Hepatocyte (in vitro differentiated cells): Measurements from ENCODE around the gene PWWP2A. TPM values are rescaled to one million over a fixed set of nuclear protein-coding genes. Genes with fewer than 3 reads are reported as not detected.
"Not testable (repeated sequence)": the region's sequence is repeated elsewhere in the genome, so short reads cannot be mapped to it uniquely, and the experiment has no call there.

Source experiments
- DNase-seq: peaks from one replicate; pipeline ENCODE4 v3.0.0-alpha.2; 2016; ENCODE audit warnings: low spot score
- H2AFZ ChIP-seq: fragments of 200-600 bp; sonication (generic); 2 replicates; pipeline ENCODE4 v1.6.0; 2016; ENCODE audit warnings: antibody characterized with exemption, mild to moderate bottlenecking
- H3K27ac ChIP-seq: fragments of 200-600 bp; sonication (generic); 2 replicates; pipeline ENCODE4 v1.5.1; 2016; ENCODE audit warnings: mild to moderate bottlenecking
- H3K27me3 ChIP-seq: fragments of 200-600 bp; sonication (generic); 2 replicates; pipeline ENCODE4 v1.6.1; 2016
- H3K36me3 ChIP-seq: fragments of 200-600 bp; sonication (generic); replicated peaks from 2 replicates; pipeline ENCODE4 v1.5.1; 2016; ENCODE audit warnings: low read depth; ENCODE audit not compliant: insufficient read depth
- H3K4me1 ChIP-seq: fragments of 200-600 bp; sonication (generic); 2 replicates; pipeline ENCODE4 v1.5.1; 2016; ENCODE audit warnings: mild to moderate bottlenecking, moderate library complexity; ENCODE audit not compliant: insufficient read depth
- H3K4me2 ChIP-seq: fragments of 200-600 bp; sonication (generic); 2 replicates; pipeline ENCODE4 v1.6.0; 2016
- H3K4me3 ChIP-seq: fragments of 200-600 bp; sonication (generic); 2 replicates; pipeline ENCODE4 v1.5.1; 2016; ENCODE audit warnings: mild to moderate bottlenecking
- H3K79me2 ChIP-seq: fragments of 200-600 bp; sonication (generic); 2 replicates; pipeline ENCODE4 v1.6.0; 2017; ENCODE audit warnings: mild to moderate bottlenecking
- H3K9me2 ChIP-seq: fragments of 200-600 bp; sonication (generic); replicated peaks from 2 replicates; pipeline ENCODE4 v1.6.0; 2017; ENCODE audit warnings: mild to moderate bottlenecking; ENCODE audit not compliant: insufficient read depth
- H3K9me3 ChIP-seq: fragments of 200-600 bp; sonication (generic); 2 replicates; pipeline ENCODE4 v1.5.1; 2016; ENCODE audit warnings: low read depth, mild to moderate bottlenecking
- H4K20me1 ChIP-seq: fragments of 200-600 bp; sonication (generic); 2 replicates; pipeline ENCODE4 v1.6.0; 2016; ENCODE audit warnings: mild to moderate bottlenecking; ENCODE audit not compliant: insufficient read depth, poor library complexity, severe bottlenecking
- CTCF ChIP-seq: fragments of 200-600 bp; sonication (generic); IDR thresholded peaks from 2 replicates; pipeline ENCODE4 v1.5.1; 2016; ENCODE audit warnings: antibody characterized with exemption, mild to moderate bottlenecking; ENCODE audit not compliant: poor library complexity
- EZH2 ChIP-seq: fragments of 200-600 bp; sonication (generic); IDR thresholded peaks from 2 replicates; pipeline ENCODE4 v1.6.1; 2016; ENCODE audit warnings: antibody characterized with exemption, mild to moderate bottlenecking, borderline replicate concordance
- EZH2phosphoT487 ChIP-seq: fragments of 200-600 bp; sonication (generic); IDR thresholded peaks from one replicate; pipeline ENCODE4 v1.6.1; 2018; ENCODE audit warnings: antibody characterized with exemption, mild to moderate bottlenecking, low read depth, moderate library complexity; ENCODE audit not compliant: unreplicated experiment, severe bottlenecking
- WGBS: methylation state at CpG from one replicate; pipeline ENCODE4 v1.1.6; 2016; ENCODE audit warnings: low lambda C conversion rate; ENCODE audit errors: missing lambda C conversion rate; 5-methylcytosine and 5-hydroxymethylcytosine counted together
- polyA plus RNA-seq: library from polyadenylated mRNA; unstranded; fragments of >200 nt; fragmentation: Nextera tagmentation; extraction: Ambion mirVana; gene quantifications from 2 replicates; pipeline ENCODE4 v1.2.1, GENCODE V29; 2016
- total RNA-seq: library from RNA; depleted of rRNA; stranded (reverse); fragments of >200 nt; gene quantifications from 2 replicates; pipeline ENCODE4 v1.2.3, GENCODE V29; 2014

The PWWP2A gene
- total and polyA plus RNA-seq, 2 experiments from 2014 or later = 18.4 to 26.5 TPM

- no peak for TF ChIP-seq EZH2phosphoT487
- TF ChIP-seq EZH2 = no peak
- TF ChIP-seq CTCF = no peak
- Histone ChIP-seq H3K79me2 (no peaks in the 10 kb centered on the region), H3K4me3 (no peak overlapping the region), H3K36me3 (no peaks in the 10 kb centered on the region), H3K4me1 (no peaks in the 10 kb centered on the region), H3K27me3 (no peaks in the 10 kb centered on the region), H3K9me3 (no peaks in the 10 kb centered on the region), H2AFZ (no peak overlapping the region), H4K20me1 (no peaks in the 10 kb centered on the region), H3K27ac (no peak overlapping the region), H3K4me2 (no peak overlapping the region), H3K9me2 (no peaks in the 10 kb centered on the region)
- WGBS = 91% methylated on average over 3 of the region's 3 CpGs
- no peak for DNase-seq
Observed at GRCh38 chr5:160151017-160151416, 31.8 kb upstream of the PWWP2A start.

DNA sequence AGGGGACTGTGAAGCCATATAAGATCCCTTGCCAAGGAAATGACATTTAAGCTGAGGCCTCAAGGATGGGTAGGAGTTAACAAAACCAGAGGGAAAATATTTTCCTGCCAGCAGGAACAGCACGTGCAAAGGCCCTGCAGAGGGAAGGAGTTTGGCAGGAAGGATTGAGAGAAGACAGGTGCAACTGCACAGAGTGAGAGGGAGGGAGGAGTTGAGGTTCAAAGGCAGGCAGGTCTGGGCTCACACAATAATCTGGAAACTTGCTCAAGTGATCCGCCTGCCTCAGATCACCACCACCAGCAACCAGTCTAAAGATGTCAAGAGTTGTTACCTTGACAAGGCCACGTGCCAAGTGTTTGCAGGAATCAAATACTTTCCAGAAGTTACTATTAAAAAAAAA, 31.1 kb upstream of the PWWP2A start:
- TF ChIP-seq EZH2 = no peak
- no peak for TF ChIP-seq EZH2phosphoT487
- H2AFZ ChIP-seq = no peak overlapping the region
- no peak overlapping the region for H3K4me2 ChIP-seq
- no peaks in the 10 kb centered on the region for H3K9me3 ChIP-seq
- H3K79me2 ChIP-seq = no peaks in the 10 kb centered on the region
- H3K4me1 ChIP-seq = no peaks in the 10 kb centered on the region
- no peaks in the 10 kb centered on the region for H4K20me1 ChIP-seq
- H3K27ac ChIP-seq = no peak overlapping the region
- no peak overlapping the region for H3K4me3 ChIP-seq
- no peak for DNase-seq
- 95% methylated on average over 3 of the region's 3 CpGs for WGBS
- H3K9me2 ChIP-seq = no peaks in the 10 kb centered on the region
- no peaks in the 10 kb centered on the region for H3K27me3 ChIP-seq
- H3K36me3 ChIP-seq = no peaks in the 10 kb centered on the region

DNA sequence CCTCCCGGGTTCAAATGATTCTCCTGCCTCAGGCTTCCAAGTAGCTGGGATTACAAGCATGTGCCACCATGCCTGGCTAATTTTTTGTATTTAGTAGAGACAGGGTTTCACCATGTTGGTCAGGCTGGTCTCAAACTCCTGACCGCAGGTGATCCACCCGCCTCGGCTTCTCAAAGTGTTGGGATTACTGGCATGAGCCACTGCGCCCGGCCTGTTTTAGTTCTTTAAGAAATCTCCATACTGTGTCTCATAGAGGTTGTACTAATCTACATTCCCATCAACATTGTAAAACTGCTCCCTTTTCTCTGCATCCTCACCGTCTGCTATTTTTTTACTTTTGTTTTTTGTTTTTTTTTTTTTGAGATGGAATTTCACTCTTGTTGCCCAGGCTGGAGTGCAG, 25.2 kb upstream of the PWWP2A start:
- not testable (repeated sequence) for H3K4me1 ChIP-seq, H3K27me3 ChIP-seq, H3K36me3 ChIP-seq, H2AFZ ChIP-seq, H4K20me1 ChIP-seq, H3K4me3 ChIP-seq, H3K4me2 ChIP-seq, H3K27ac ChIP-seq, H3K79me2 ChIP-seq, H3K9me3 ChIP-seq, DNase-seq, H3K9me2 ChIP-seq
- WGBS = 86% methylated on average over 7 of the region's 7 CpGs

- Histone ChIP-seq H4K20me1 (no peaks in the 10 kb centered on the region), H3K36me3 (no peaks in the 10 kb centered on the region), H3K79me2 (no peaks in the 10 kb centered on the region), H3K4me1 (peaks cover 9% of the 10 kb centered on the region), H2AFZ (peak overlapping the region; percentile 46), H3K4me2 (no peak overlapping the region), H3K9me2 (no peaks in the 10 kb centered on the region), H3K27me3 (no peaks in the 10 kb centered on the region), H3K4me3 (no peak overlapping the region), H3K27ac (no peak overlapping the region), H3K9me3 (no peaks in the 10 kb centered on the region)
- DNase-seq = no peak
- TF ChIP-seq CTCF (no peak), EZH2 (no peak), EZH2phosphoT487 (no peak)
- WGBS = 100% methylated on average over 1 of the region's 1 CpG
Observed at GRCh38 chr5:160134332-160134731, 15.1 kb upstream of the PWWP2A start.

GRCh38 chr5:160133918-160134304, 14.7 kb upstream of the PWWP2A start:
- Histone ChIP-seq H4K20me1 (no peaks in the 10 kb centered on the region), H3K27ac (no peak overlapping the region), H3K27me3 (no peaks in the 10 kb centered on the region), H3K9me2 (no peaks in the 10 kb centered on the region), H3K4me2 (peak overlapping the region; percentile 60), H2AFZ (peak overlapping the region; percentile 46), H3K4me3 (no peak overlapping the region), H3K9me3 (no peaks in the 10 kb centered on the region), H3K4me1 (peaks cover 9% of the 10 kb centered on the region), H3K36me3 (no peaks in the 10 kb centered on the region), H3K79me2 (no peaks in the 10 kb centered on the region)
- 72% methylated on average over 3 of the region's 7 CpGs for WGBS
- no peak for DNase-seq
- no peak for TF ChIP-seq EZH2
- no peak for TF ChIP-seq EZH2phosphoT487
- no peak for TF ChIP-seq CTCF
